ENCODE data around the gene CSTF1. TPM values are rescaled to one million over a fixed set of nuclear protein-coding genes. Genes with fewer than 3 reads are reported as not detected.

CSTF1 gene
- total RNA-seq, 1 donor from 2014 or later, result 48.4 TPM

- H3K27ac Mint-ChIP-seq, result no peak overlapping the region
- no peaks in the 10 kb centered on the region for H3K9me3 Mint-ChIP-seq
- H3K4me3 Mint-ChIP-seq, result no peak overlapping the region
- H3K4me1 Mint-ChIP-seq (ENCODE audit: unreplicated experiment), result peaks cover 3% of the 10 kb centered on the region
- no peak for DNase-seq (ENCODE audit: extremely low spot score, unreplicated experiment)
- peaks cover 18% of the 10 kb centered on the region for H3K36me3 Mint-ChIP-seq
- no peaks in the 10 kb centered on the region for H3K27me3 Mint-ChIP-seq
- no peak for TF ChIP-seq CTCF (conservative IDR thresholded peaks at IDR 0.05)
Measured at GRCh38 chr20:56417402-56417801, 25.0 kb downstream of the CSTF1 start.

DNA sequence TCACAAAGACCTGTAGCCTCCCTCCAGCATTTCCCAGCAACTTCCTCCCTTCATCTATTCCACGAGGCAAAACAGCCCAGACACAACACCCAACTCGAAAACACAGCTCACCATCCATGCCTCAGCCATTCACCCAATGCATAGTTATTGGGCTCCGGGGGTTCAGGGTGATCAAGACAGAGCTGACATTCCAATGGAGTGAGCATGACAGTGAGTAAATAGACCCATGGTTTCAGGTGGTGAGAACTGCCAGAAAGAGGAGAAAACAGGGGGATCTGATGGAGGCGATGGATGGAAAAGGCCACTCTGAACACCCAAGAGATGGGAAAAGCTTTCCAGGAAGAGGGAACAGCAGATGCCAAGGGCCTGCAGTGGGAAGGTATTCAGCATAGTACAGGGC is 25.5 kb downstream of the CSTF1 start:
- Mint-ChIP-seq H3K9me3 (no peaks in the 10 kb centered on the region), H3K36me3 (peaks cover 18% of the 10 kb centered on the region), H3K4me1 (ENCODE audit: unreplicated experiment) (peaks cover 3% of the 10 kb centered on the region), H3K27me3 (no peaks in the 10 kb centered on the region), H3K27ac (no peak overlapping the region), H3K4me3 (no peak overlapping the region)
- no peak for TF ChIP-seq CTCF (conservative IDR thresholded peaks at IDR 0.05)
- DNase-seq (ENCODE audit: extremely low spot score, unreplicated experiment), result no peak

- no peak for DNase-seq (ENCODE audit: extremely low spot score, unreplicated experiment)
- Mint-ChIP-seq H3K4me1 (ENCODE audit: unreplicated experiment) (peaks cover 3% of the 10 kb centered on the region), H3K9me3 (no peaks in the 10 kb centered on the region), H3K27ac (no peak overlapping the region), H3K4me3 (no peak overlapping the region), H3K27me3 (no peaks in the 10 kb centered on the region), H3K36me3 (peaks cover 18% of the 10 kb centered on the region)
- TF ChIP-seq CTCF (conservative IDR thresholded peaks at IDR 0.05), result no peak
Measured at GRCh38 chr20:56418385-56418861, 26.0 kb downstream of the CSTF1 start.

DNA sequence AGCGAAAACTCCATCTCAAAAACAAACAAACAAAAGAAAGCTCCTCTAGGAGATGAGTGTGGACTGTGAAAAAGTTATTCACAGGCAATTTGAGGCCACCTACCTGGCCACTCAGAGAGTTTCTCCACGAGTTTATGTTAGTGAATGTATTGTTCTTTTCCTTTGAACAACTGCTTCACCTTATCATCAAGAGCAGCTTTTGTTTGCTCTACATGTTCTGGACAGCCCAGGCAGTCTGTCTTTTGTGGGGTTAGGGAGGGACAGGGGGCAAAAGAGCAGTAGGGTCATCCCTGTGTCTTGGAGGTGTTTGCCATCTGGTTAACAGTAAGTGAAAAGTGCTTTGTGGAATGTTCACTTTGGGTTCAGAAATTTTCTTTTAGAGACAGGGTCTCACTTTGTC is 27.6 kb downstream of the CSTF1 start:
- TF ChIP-seq CTCF (conservative IDR thresholded peaks at IDR 0.05), result no peak
- DNase-seq (ENCODE audit: extremely low spot score, unreplicated experiment), result no peak
- H3K27me3 Mint-ChIP-seq, result no peaks in the 10 kb centered on the region
- H3K9me3 Mint-ChIP-seq, result no peaks in the 10 kb centered on the region
- no peak overlapping the region for H3K27ac Mint-ChIP-seq
- H3K36me3 Mint-ChIP-seq, result peaks cover 13% of the 10 kb centered on the region
- H3K4me3 Mint-ChIP-seq, result no peak overlapping the region
- H3K4me1 Mint-ChIP-seq (ENCODE audit: unreplicated experiment), result peaks cover 3% of the 10 kb centered on the region

DNA sequence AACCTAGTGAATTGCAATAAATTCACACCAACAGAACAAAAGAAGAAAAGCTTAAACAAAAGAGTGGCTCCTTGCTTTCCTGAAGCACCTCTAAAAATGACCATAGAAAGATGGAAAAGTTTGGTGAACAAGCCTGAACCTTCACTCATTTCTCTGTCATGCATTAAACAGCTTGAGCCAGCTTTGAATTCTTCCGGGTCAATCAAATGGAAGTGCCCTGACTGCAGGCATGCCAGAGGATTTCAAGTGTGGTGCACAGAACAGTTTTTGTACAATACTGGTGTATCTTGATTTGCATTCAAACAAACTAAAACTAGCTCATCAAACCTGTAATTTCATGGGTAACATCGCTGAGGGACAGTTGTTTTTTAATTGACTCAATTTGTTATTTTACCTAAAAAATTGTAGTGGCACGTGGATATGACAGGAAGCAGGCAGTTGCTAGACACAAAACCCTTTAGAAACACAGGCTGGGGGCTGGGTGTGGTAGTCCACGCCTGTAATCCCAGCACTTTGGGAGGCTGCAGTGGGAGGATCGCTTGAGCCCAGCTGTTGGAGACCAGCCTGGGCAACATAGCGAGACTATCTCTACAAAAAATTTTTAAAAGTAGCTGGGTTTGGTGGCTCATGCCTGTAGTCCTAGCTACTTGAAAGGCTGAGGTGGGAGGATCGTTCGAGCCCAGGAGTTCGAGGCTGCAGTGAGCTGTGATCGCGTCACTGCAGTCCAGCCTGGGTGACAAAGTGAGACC is 28.7 kb downstream of the CSTF1 start:
- peaks cover 13% of the 10 kb centered on the region for H3K36me3 Mint-ChIP-seq
- DNase-seq (ENCODE audit: extremely low spot score, unreplicated experiment), result no peak
- H3K4me3 Mint-ChIP-seq, result no peak overlapping the region

More for the DNA sequence above, 28.7 kb downstream of the CSTF1 start:
- no peak for TF ChIP-seq CTCF (conservative IDR thresholded peaks at IDR 0.05)
- Mint-ChIP-seq H3K27me3 (no peaks in the 10 kb centered on the region), H3K27ac (no peak overlapping the region), H3K4me1 (ENCODE audit: unreplicated experiment) (peaks cover 3% of the 10 kb centered on the region), H3K9me3 (no peaks in the 10 kb centered on the region)

Data from type B pancreatic cell (in vitro differentiated cells).